Adipose tissue (tissue), 3 donors: ENCODE results near the gene MRPL4. TPM values are rescaled to one million over a fixed set of nuclear protein-coding genes. Genes with fewer than 3 reads are reported as not detected.
"Not testable (repeated sequence)": the region's sequence is repeated elsewhere in the genome, so short reads cannot be mapped to it uniquely, and the experiment has no call there.

Source experiments
- H3K27ac ChIP-seq: one replicate; pipeline ENCODE4 v1.5.1; 2013; ENCODE audit warnings: low read depth, low read length
- WGBS, 3 donors: extraction: QIAGEN DNeasy Blood & Tissue Kit; methylation state at CpG; one replicate each; pipeline ENCODE4 v1.1.7; 2013; 5-methylcytosine and 5-hydroxymethylcytosine counted together
- polyA plus RNA-seq, 3 donors: library from polyadenylated mRNA; stranded (reverse); fragments of 200-250 nt; gene quantifications; one replicate each; pipeline ENCODE4 v1.2.3, GENCODE V29; 2013
- donor health status: healthy with polysubstance abuse.
- donor health status: Bipolar disorder and iron deficiency.
- donor health status: healthy.

The MRPL4 gene
- polyA plus RNA-seq, 3 donors = 33.4 to 85.7 (median 40.5) TPM

- 77 to 82% (median 81%) methylated on average over 5 of the region's 5 CpGs for WGBS, 3 donors
- no peak overlapping the region for H3K27ac ChIP-seq
These were observed 27.9 kb downstream of the MRPL4 start for GRCh38 chr19:10279737-10280442.

GRCh38 chr19:10282043-10282442, 30.0 kb downstream of the MRPL4 start:
- not testable (repeated sequence) for H3K27ac ChIP-seq
- 89 to 100% (median 97%) methylated on average over 5 of the region's 5 CpGs for WGBS, 3 donors

GRCh38 chr19:10283301-10284064, 31.5 kb downstream of the MRPL4 start:
- 61 to 89% (median 84%) methylated on average over 22 to 23 of the region's 23 CpGs for WGBS, 3 donors
- H3K27ac ChIP-seq = no peak overlapping the region

DNA sequence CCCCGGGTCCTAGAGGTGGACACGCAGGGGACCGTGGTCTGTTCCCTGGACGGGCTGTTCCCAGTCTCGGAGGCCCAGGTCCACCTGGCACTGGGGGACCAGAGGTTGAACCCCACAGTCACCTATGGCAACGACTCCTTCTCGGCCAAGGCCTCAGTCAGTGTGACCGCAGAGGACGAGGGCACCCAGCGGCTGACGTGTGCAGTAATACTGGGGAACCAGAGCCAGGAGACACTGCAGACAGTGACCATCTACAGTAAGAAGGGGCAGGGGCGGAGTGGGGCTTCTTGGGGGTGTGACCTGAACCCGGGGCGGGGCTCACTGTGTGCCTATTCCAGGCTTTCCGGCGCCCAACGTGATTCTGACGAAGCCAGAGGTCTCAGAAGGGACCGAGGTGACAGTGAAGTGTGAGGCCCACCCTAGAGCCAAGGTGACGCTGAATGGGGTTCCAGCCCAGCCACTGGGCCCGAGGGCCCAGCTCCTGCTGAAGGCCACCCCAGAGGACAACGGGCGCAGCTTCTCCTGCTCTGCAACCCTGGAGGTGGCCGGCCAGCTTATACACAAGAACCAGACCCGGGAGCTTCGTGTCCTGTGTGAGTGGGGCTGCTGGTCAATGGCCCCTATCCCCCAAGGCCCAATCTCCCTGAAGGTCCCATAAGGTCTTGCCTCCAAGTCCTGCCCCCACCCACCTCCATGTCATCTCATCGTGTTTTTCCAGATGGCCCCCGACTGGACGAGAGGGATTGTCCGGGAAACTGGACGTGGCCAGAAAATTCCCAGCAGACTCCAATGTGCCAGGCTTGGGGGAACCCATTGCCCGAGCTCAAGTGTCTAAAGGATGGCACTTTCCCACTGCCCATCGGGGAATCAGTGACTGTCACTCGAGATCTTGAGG, 32.3 kb downstream of the MRPL4 start:
- H3K27ac ChIP-seq = no peak overlapping the region
- WGBS, 3 donors = 88 to 95% (median 91%) methylated on average over 34 of the region's 34 CpGs

GRCh38 chr19:10284960-10285278, 32.9 kb downstream of the MRPL4 start:
- no peak overlapping the region for H3K27ac ChIP-seq
- 93 to 97% (median 94%) methylated on average over 13 of the region's 13 CpGs for WGBS, 3 donors

GRCh38 chr19:10285393-10285792, 33.4 kb downstream of the MRPL4 start:
- H3K27ac ChIP-seq = no peak overlapping the region
- 87 to 94% (median 89%) methylated on average over 4 of the region's 4 CpGs for WGBS, 3 donors

- WGBS, 3 donors = 2 to 5% (median 4%) methylated on average over 51 to 59 of the region's 59 CpGs
- H3K27ac ChIP-seq = no peak within 1 kb of the TSS
These were observed 35.1 kb downstream of the MRPL4 start, which contains the start of gene ICAM4 for GRCh38 chr19:10286803-10287737. Gene ICAM4 (plus strand): TSS chr19:10286955. CDS start chr19:10287013, 58 bp downstream.

DNA sequence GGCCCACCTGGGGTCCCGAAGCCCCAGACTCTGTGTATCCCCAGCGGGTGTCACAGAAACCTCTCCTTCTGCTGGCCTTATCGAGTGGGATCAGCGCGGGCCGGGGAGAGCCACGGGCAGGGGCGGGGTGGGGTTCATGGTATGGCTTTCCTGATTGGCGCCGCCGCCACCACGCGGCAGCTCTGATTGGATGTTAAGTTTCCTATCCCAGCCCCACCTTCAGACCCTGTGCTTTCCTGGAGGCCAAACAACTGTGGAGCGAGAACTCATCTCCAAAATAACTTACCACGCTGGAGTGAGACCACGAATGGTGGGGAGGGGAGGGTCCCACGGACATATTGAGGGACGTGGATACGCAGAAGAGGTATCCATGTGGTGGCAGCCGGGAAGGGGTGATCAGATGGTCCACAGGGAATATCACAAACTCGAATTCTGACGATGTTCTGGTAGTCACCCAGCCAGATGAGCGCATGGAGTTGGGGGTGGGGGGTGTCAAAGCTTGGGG, 36.7 kb downstream of the MRPL4 start:
- no peak overlapping the region for H3K27ac ChIP-seq
- WGBS, 3 donors = 4 to 9% (median 5%) methylated on average over 23 of the region's 23 CpGs

DNA sequence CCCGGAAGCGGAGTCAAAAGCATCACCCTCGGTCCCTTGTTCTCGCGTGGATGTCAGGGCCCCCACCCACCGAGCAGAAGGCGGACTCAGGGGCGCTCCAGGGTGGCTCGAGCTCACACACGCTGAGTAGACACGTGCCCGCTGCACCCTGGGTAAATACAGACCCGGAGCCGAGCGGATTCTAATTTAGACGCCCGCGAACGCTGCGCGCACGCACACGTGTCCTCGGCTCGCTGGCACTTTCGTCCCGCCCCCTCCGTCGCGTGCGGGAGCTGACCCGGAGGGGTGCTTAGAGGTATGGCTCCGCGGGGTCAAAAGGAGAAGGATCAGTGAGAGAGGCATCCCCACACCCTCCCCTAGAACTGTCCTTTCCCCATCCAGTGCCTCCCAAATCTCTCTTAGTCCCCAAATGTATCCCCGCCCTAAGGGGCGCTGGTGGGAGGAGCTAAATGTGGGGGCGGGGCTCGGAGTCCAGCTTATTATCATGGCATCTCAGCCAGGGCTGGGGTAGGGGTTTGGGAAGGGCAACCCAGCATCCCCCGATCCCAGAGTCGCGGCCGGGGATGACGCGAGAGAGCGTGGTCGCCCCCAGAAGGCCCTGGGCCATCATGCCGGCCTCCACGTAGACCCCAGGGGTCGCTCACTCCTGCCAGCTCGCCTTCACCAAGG, 37.3 kb downstream of the MRPL4 start:
- H3K27ac ChIP-seq = no peak overlapping the region

GRCh38 chr19:10289836-10290356, 37.9 kb downstream of the MRPL4 start, which contains the start of gene ICAM5:
Gene ICAM5 (plus strand): TSS chr19:10289952. CDS start chr19:10290044, 92 bp downstream.
- H3K27ac ChIP-seq = no peak within 1 kb of the TSS
- WGBS, 3 donors = 1 to 2% (median 2%) methylated on average over 25 to 44 of the region's 45 CpGs

More for the DNA sequence above, 37.3 kb downstream of the MRPL4 start:
- 1% methylated on average over 44 to 50 of the region's 50 CpGs for WGBS, 3 donors

DNA sequence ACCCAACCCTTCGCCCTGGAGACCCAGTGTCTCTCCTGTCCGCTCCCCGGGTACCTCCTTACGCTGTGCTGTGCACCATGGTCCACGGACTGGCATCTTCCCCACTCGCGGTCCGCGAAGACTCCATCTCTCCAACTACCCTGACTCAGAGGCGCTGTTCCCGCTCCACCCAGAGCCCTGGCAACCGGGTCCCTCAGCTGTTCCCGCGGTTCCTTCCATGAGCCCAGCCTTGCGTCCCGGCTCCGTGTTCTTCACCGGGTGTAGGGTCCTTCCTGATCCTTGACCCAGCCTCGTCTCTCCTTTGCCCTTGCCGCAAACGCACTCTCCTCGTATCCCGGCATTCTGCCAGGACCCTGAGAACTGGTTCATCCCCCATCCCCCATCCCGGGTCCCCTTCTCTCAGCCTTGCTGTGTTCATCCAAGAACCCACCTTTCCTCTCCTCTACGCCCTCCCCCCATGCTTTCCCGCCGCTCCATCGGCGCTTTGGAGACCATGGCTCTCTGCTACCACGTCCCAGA, 38.4 kb downstream of the MRPL4 start:
- 1 to 2% (median 1%) methylated on average over 30 of the region's 30 CpGs for WGBS, 3 donors
- H3K27ac ChIP-seq = no peak overlapping the region

- H3K27ac ChIP-seq = no peak overlapping the region
- 1% methylated on average over 56 to 57 of the region's 57 CpGs for WGBS, 3 donors
These were observed 39.0 kb downstream of the MRPL4 start for GRCh38 chr19:10290876-10291553.

DNA sequence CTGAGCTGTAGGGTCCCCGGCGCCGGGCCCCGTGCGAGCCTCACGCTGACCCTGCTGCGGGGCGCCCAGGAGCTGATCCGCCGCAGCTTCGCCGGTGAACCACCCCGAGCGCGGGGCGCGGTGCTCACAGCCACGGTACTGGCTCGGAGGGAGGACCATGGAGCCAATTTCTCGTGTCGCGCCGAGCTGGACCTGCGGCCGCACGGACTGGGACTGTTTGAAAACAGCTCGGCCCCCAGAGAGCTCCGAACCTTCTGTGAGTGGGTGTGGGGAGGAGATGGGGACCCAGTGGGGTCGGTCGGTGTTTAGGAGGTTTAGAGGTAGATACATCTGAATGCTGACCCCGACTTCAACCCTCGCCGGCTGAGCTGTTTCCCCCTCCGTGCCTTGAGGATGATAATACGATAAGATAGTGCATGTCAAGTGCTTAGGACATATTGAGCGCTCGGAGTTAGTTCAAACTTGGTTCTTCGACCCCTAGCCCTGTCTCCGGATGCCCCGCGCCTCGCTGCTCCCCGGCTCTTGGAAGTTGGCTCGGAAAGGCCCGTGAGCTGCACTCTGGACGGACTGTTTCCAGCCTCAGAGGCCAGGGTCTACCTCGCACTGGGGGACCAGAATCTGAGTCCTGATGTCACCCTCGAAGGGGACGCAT, 39.7 kb downstream of the MRPL4 start:
- H3K27ac ChIP-seq = no peak overlapping the region
- WGBS, 3 donors = 1 to 2% (median 1%) methylated on average over 49 of the region's 49 CpGs

GRCh38 chr19:10292206-10292788, 40.3 kb downstream of the MRPL4 start:
- H3K27ac ChIP-seq = no peak overlapping the region
- 1 to 2% (median 2%) methylated on average over 39 to 45 of the region's 45 CpGs for WGBS, 3 donors
